Sigmoid colon (tissue), 7 donors: Measurements from ENCODE around the gene BMP5. TPM values are rescaled to one million over a fixed set of nuclear protein-coding genes. Genes with fewer than 3 reads are reported as not detected.
A peak's percentile ranks its signal among the peaks of the same experiment; 100 is the strongest.
"Not testable (repeated sequence)": the region's sequence is repeated elsewhere in the genome, so short reads cannot be mapped to it uniquely, and the experiment has no call there.

Experiments
- DNase-seq: peaks from one replicate; pipeline ENCODE4 v3.0.0-alpha.2; 2019
- H3K27ac ChIP-seq, 4 donors: fragments of 200-600 bp; sonication (generic); one replicate each; pipeline ENCODE4 v1.5.1; 2016 to 2019; ENCODE audit warnings: mild to moderate bottlenecking in 1 of 4
- H3K27me3 ChIP-seq, 3 donors: fragments of 200-600 bp; sonication (generic); one replicate each; pipeline ENCODE4 v1.5.1; 2019; ENCODE audit warnings: mild to moderate bottlenecking in 1 of 3
- H3K36me3 ChIP-seq, 4 donors: fragments of 200-600 bp; sonication (generic); one replicate each; pipeline ENCODE4 v1.5.1; 2016 to 2019
- H3K4me1 ChIP-seq, 4 donors: fragments of 200-600 bp; sonication (generic); one replicate each; pipeline ENCODE4 v1.5.1; 2017 to 2019
- H3K4me3 ChIP-seq, 4 donors: fragments of 200-600 bp; sonication (generic); one replicate each; pipeline ENCODE4 v1.5.1; 2017 to 2019; ENCODE audit warnings: mild to moderate bottlenecking in 2 of 4, moderate library complexity in 1 of 4
- H3K9me3 ChIP-seq, 4 donors: fragments of 200-600 bp in 3 of 4; sonication (generic) in 3 of 4; one replicate each; pipeline versions ENCODE4 v1.5.1 to v1.6.1; 2013 to 2019
- CTCF ChIP-seq, 4 experiments: fragments of 450-650 bp in 3 of 4; fragments of 200-600 bp in 1 of 4; IDR thresholded peaks; one replicate each; pipeline ENCODE4 v1.5.1; 2016 to 2019; ENCODE audit warnings: antibody characterized with exemption in 4 of 4, mild to moderate bottlenecking in 3 of 4, moderate library complexity in 2 of 4
- EP300 ChIP-seq, 4 donors: sonication (generic); formaldehyde crosslinking; IDR thresholded peaks; one replicate each; pipeline ENCODE4 v1.6.1; 2017; ENCODE audit warnings: antibody characterized with exemption in 4 of 4
- POLR2A ChIP-seq, 2 donors: fragments of 450-650 bp; IDR thresholded peaks; one replicate each; pipeline ENCODE4 v1.6.1; 2016; ENCODE audit warnings: antibody characterized with exemption in 2 of 2, mild to moderate bottlenecking in 2 of 2, moderate library complexity in 2 of 2
- POLR2AphosphoS5 ChIP-seq, 4 donors: sonication (generic); formaldehyde crosslinking; IDR thresholded peaks; one replicate each; pipeline ENCODE4 v1.6.1; 2017; ENCODE audit warnings: antibody characterized with exemption in 4 of 4
- WGBS, 2 donors: extraction: QIAGEN DNeasy Blood & Tissue Kit; methylation state at CpG; one replicate each; pipeline ENCODE4 v1.1.7; 2013; 5-methylcytosine and 5-hydroxymethylcytosine counted together
- intact Hi-C: fragments of 100-400 bp; cut with DNase I; formaldehyde crosslinking; loops from one replicate; pipeline ENCODE4 v1.15.1; 2023
- polyA plus RNA-seq, 3 donors: library from polyadenylated mRNA; stranded (reverse); fragments of 200-250 nt; gene quantifications; one replicate each; pipeline ENCODE4 v1.2.3, GENCODE V29; 2013
- total RNA-seq, 4 donors: library from RNA; depleted of rRNA; stranded (reverse); fragments of >200 nt; gene quantifications; one replicate each; pipeline ENCODE4 v1.1.0, GENCODE V29; 2016
- donor health status: healthy with polysubstance abuse.
- donor health status: Bipolar disorder and iron deficiency.
- donor health status: healthy.

BMP5 gene
- total and polyA plus RNA-seq, 7 donors = under 0.01 to 2.4 (median 0.76) TPM; not detected in 2

- Histone ChIP-seq H3K27ac (peak overlapping the region in 1 of 4 donors; percentile 33), H3K9me3 (no peaks in the 10 kb centered on the region), H3K4me1 (no peaks in the 10 kb centered on the region), H3K27me3 (no peaks in the 10 kb centered on the region), H3K36me3 (no peaks in the 10 kb centered on the region), H3K4me3 (no peak overlapping the region)
- intact Hi-C loops = no loop called here
- TF ChIP-seq POLR2AphosphoS5 (IDR thresholded peaks at IDR 0.05) (no peak), CTCF (IDR thresholded peaks at IDR 0.05) (no peak), POLR2A (IDR thresholded peaks at IDR 0.05) (no peak), EP300 (IDR thresholded peaks at IDR 0.05) (no peak)
- no peak for DNase-seq
- 67 to 68% methylated on average over 3 of the region's 3 CpGs for whole genome bisulfite sequencing, 2 donors
Measured at GRCh38 chr6:55917751-55918415, 42.5 kb upstream of the BMP5 start.

GRCh38 chr6:55916188-55916587 lies 40.8 kb upstream of the BMP5 start:
- no peak for DNase-seq
- intact Hi-C loops = no loop called here
- Histone ChIP-seq H3K27me3 (no peaks in the 10 kb centered on the region), H3K9me3 (no peaks in the 10 kb centered on the region), H3K4me1 (no peaks in the 10 kb centered on the region), H3K36me3 (no peaks in the 10 kb centered on the region), H3K27ac (no peak overlapping the region), H3K4me3 (no peak overlapping the region)
- WGBS, 2 donors = 90% methylated on average over 2 of the region's 2 CpGs
- TF ChIP-seq EP300 (IDR thresholded peaks at IDR 0.05) (no peak), POLR2AphosphoS5 (IDR thresholded peaks at IDR 0.05) (no peak), POLR2A (IDR thresholded peaks at IDR 0.05) (no peak), CTCF (IDR thresholded peaks at IDR 0.05) (no peak)

GRCh38 chr6:55913228-55914195 lies 38.1 kb upstream of the BMP5 start:
- WGBS, 2 donors = 61 to 66% methylated on average over 3 of the region's 3 CpGs
- Histone ChIP-seq H3K4me1 (no peaks in the 10 kb centered on the region), H3K27ac (peak overlapping the region in 1 of 4 donors; percentile 17), H3K27me3 (no peaks in the 10 kb centered on the region), H3K4me3 (no peak overlapping the region), H3K36me3 (no peaks in the 10 kb centered on the region), H3K9me3 (no peaks in the 10 kb centered on the region)
- intact Hi-C loops = no loop called here
- no peak for TF ChIP-seq POLR2A (IDR thresholded peaks at IDR 0.05)
- no peak for TF ChIP-seq POLR2AphosphoS5 (IDR thresholded peaks at IDR 0.05)
- no peak for TF ChIP-seq EP300 (IDR thresholded peaks at IDR 0.05)
- no peak for TF ChIP-seq CTCF (IDR thresholded peaks at IDR 0.05)
- no peak for DNase-seq

- H3K4me3 ChIP-seq, H3K27me3 ChIP-seq, H3K9me3 ChIP-seq, DNase-seq, H3K27ac ChIP-seq, H3K4me1 ChIP-seq, intact Hi-C loops, H3K36me3 ChIP-seq: not testable (repeated sequence)
- WGBS, 2 donors = 95 to 96% methylated on average over 27 of the region's 28 CpGs
Measured at GRCh38 chr6:55910466-55910865, 35.1 kb upstream of the BMP5 start.

DNA sequence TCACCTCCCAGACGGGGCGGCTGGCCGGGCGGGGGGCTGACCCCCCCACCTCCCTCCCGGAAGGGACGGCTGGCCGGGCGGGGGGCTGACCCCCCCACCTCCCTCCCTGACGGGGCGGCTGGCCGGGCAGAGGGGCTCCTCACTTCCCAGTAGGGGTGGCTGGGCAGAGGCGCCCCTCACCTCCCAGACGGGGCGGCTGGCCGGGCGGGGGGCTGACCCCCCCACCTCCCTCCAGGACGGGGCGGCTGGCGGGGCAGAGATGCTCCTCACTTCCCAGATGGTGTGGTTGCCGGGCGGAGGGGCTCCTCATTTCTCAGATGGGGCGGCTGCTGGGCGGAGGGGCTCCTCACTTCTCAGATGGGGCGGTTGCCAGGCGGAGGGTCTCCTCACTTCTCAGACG lies 34.5 kb upstream of the BMP5 start:
- H3K36me3 ChIP-seq, H3K9me3 ChIP-seq, H3K4me3 ChIP-seq, DNase-seq, H3K27me3 ChIP-seq, intact Hi-C loops, H3K27ac ChIP-seq, H3K4me1 ChIP-seq: not testable (repeated sequence)
- 91 to 96% methylated on average over 19 to 23 of the region's 26 CpGs for WGBS, 2 donors
